ENCODE measurements around the gene PPM1E.
"Not testable (repeated sequence)": the region's sequence is repeated elsewhere in the genome, so short reads cannot be mapped to it uniquely, and the experiment has no call there.

The PPM1E gene

DNA sequence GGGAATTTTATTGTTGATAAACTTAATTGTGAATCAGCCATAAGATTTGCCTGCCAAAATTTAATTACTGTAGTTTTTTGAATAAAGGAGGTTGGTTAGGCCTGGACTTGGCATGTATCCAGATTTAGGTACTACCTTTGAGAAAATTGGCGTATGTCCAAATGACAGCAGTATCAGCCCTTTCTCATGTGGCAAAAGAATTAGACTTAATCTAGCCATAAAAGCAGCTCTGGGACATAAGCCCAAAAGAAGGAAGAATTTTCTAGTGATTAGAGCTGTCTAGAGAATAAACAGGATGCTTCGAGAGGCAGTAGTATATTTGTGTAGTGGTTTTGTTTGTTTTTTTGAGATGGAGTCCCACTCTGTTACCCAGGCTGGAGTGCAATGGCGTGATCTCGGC, 27.7 kb downstream of the PPM1E start:
- no peak for DNase-seq

DNA sequence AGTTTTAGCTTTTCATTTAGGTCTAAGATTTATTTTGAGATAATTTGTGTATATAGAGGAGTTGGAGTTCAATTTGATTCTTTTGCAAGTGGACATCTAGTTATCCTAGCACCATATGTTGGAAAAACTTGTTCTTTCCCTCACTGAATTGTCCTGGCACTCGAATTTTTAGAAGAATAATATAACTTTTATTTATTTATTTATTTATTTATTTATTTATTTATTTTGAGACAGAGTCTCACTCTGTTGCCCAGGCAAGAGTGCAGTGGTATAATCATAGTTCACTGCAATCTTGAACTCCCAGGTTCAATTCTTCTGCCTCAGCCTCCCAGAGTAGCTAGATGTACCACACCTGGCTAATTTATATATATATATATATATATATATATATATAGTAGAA, 29.4 kb downstream of the PPM1E start:
- DNase-seq = no peak

DNA sequence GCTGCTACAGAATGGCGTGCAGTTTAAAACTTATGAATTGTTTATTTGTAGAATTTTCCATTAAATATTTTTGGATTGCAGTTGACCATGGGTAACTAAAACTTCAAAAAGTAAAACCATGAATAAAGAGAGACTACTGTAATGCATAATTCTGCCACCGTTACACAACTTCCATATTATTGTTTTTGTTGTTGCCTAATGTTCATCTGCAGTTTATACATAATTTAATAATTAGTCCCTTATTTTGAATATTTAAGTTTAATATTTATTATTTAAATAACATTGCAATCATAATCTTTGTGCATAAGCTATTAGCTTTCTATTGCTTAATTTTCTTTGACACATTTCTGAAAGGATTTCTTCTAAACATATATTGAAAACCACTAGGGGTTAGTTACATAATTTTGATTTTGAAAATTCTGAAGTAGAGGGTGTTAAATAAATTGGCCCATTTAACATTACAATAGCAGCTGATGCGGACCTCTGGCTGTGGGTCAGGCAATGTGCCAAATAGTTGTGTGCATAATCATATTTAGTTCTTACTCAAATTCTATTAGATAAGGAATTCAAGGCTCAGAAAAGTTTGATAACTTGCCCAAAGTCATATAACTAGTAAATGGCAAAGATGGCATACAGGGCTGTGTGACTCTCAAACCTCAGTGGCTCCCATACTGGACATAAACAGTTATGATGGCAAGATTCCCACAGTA, 31.1 kb downstream of the PPM1E start:
- peak; percentile 63 for DNase-seq

DNA sequence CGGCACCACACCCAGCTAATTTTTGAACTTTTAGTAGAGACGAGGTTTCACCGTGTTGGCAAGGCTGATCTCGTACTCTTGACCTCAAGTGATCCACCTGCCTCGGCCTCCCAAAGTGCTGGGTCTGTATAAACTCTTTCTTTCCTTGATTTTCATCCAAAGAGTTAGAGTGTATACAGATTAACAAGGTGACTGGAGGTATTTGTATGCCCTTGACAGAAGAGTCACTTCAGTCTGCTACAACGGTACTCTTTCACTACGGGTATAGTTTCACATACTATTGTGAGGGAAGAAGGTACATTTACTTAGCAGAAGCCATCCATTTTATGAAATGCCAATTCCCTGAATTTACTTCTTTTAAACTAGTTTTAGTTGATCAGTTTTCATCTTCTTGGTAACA, 32.5 kb downstream of the PPM1E start:
- DNase-seq = peak; percentile 43

DNA sequence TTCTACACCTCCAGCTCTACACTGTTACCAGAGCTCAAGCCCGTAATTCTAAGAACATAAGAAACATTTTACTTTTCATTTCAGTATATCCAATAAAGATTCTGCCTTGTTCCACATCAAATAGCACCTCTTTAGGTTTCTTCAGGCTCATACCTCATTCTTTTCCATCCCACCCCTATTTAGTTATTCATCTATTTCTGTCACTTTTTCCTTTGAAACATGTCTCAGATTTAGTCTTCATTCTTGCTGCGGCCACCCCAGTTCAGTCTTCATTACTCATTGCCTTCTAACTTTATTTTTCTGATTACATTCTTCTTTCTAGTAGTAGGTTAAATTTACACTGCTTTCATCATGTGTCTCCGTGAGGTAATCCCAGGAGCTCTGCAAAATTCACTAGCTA, 33.5 kb downstream of the PPM1E start:
- peak; percentile 38 for DNase-seq

DNA sequence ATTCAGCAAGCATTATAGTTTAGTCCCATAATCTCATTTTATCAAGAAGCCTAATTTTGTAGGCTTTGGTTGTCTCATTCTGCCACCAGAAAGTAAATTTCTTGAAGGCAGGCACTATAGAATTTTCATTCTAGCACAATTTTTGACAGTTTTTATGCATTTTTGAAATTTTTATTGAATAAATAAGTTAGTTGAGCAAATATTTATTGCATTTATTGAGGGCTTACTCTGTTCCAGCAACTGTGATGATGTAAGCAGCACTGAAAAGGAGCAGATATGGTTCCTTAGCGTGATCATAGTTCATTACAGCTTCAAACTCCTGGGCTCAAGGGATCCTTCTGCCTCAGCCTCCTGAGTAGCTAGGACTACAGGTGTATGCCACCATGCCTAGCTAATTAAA, 34.2 kb downstream of the PPM1E start:
- DNase-seq = no peak

- not testable (repeated sequence) for DNase-seq
These were observed 38.9 kb downstream of the PPM1E start for GRCh38 chr17:58794508-58794907.

GRCh38 chr17:58802188-58802587, 46.5 kb downstream of the PPM1E start:
- no peak for DNase-seq

DNA sequence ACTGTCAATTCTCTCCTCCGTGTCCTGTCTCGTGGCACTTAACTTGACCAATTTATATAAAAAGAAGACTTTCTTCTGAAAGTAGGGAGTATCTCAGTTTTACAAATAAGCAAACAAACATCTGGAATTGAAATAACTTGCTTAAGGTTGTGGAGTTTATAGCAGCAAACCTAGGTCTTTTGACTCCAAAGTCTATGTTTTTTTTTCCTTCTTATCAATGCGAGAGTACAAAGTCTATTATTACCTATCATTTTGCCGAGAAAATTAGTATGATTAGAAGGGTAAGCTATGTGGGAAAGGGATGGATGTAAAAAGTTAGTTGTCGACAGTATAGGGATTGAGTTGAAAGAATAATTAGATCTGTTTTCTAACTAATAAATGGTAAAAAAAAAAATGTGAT, 50.4 kb downstream of the PPM1E start:
- DNase-seq = no peak

DNA sequence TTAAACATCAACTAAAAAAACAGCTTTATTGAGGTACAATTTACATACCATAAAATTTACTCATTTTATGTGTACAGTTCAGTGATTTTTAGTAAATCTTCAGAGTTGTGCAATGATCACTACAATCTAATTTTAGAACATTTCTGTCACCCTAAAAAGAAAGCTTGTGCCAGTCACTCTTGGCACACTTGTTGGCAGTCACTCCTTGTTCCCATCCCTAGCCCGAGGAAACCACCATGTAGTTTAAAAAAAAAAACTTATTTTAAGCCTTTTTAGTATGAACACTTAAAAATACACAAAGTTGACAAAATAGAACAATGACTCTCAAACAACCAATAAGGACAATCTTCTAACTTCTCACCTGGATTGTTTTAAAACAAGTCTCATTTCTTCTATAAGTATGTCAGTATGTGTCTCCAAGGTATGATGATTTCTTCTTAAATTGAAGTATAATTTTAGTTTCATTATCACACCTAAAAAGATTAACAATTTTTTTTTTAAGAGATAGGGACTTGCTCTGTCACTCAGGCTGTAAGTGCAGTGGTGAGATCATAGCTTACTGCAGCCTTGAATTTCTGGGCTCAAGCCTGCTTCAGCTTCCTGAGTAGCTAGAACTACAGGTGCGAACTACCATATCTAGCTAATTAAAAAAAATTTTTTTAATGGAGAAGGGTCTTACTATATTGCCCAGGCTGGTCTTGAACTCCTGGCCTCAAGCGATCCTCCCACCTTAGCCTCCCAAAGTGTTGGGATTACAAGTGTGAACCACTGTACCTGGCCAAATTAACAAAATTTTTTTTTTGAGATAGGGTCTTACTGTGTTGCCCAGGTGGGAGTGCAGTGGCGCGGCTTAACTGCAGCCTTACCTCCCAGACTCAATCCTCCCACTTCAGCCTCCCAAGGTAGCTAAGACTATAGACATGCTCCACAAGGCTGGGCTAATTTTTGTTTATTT, 53.2 kb downstream of the PPM1E start:
- peak; percentile 24 for DNase-seq

DNA sequence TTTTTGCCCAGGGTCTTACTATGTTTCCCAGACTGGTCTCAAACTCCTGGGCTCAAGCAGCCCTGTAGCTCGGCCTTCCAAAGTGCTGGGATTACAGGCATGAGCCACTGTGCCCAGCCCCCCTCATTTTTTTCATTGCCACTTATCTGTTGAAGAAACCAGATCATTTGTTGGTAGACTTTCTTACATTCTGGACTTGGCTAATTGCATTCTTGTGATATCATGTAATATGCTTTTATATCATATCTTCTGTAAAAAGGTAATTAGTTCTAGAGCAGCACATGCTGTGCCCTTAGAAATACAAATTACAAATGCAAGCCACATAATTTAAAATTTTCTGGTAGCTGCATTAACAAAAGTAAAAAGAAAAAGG, 53.9 kb downstream of the PPM1E start:
- no peak for DNase-seq

DNA sequence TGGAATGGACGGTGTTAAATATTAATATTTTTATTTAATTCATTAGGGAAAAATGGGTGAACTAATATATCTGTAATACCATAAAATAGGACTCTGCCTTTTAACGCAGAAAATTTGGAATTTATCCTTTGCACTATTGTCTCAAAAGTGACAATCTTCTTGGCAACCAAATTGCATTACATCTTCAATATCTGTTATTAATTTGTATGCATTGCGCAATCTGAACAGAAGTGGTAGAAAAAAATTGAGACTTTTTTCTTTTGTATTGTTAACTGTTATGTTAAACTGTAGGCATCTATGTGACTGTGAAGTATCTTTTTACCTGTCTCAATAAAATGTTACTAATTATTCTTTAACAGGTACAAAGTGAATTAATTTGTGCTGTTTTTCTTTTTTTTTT, 55.6 kb downstream of the PPM1E start:
- no peak for DNase-seq

- DNase-seq = no peak
These were observed 58.1 kb downstream of the PPM1E start for GRCh38 chr17:58813712-58814111.

GRCh38 chr17:58818654-58819053, 63.0 kb downstream of the PPM1E start:
- no peak for DNase-seq

DNA sequence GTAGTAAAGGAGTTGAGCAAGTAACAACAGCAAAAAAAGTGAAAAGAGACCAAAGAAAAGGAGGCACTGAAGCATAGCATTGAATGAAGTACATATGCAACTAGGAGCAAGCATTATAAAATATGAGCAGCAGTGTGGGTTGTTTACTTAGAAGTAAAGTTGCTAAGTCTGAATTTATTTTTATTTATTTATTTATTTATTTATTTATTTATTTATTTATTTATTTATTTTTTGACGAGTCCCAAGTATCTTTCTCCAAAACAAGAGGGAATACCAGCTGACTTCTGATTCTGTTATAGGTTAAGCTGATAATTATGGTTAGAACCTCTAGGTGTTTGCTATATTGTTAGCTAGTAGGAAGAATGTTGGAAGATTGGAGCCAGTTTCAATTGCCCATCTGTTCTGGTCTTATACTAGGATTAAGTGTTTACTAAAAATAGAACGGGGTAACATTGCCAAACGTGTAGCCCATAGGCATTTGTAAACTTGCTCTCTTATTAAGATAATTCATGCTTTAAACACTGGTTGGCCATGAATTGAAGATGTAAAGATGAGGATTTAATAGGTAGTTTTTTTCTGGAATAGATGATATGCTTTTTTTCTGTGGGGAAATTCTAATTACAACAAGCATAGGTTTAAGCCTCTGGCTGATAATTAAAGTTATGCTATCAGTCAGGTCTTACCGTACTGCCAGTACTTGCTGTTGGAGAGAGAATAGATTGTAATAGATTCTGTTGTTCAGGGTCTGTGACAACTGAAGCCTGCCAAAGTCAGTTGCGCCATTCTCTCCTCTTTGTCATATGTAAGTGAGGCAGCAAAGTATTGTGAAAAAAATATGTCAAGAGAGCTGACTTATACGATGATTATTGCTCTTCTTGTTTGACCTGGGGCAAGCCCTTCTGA, 66.7 kb downstream of the PPM1E start:
- no peak for DNase-seq

- DNase-seq = no peak
These were observed 67.4 kb downstream of the PPM1E start for GRCh38 chr17:58823051-58823525.

DNA sequence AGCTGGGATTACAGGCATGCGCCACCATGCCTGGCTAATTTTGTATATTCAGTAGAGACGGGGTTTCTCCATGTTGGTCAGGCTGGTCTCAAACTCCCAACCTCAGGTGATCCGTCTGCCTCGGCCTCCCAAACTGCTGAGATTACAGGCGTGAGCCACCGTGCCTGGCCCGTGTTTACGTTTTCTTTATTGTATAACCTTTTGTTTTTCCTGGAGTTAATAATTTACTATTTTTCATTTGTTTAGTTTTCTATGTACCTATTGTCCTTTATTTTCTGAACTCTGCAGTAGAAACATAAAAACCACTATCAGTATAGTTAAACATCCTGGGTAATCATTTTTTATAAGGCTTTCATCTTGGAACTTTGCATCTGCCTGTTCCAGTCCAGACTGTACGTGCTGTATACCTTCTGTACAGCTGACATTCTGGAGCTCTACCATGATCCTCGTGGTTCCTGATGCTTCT, 73.6 kb downstream of the PPM1E start:
- no peak for DNase-seq

DNA sequence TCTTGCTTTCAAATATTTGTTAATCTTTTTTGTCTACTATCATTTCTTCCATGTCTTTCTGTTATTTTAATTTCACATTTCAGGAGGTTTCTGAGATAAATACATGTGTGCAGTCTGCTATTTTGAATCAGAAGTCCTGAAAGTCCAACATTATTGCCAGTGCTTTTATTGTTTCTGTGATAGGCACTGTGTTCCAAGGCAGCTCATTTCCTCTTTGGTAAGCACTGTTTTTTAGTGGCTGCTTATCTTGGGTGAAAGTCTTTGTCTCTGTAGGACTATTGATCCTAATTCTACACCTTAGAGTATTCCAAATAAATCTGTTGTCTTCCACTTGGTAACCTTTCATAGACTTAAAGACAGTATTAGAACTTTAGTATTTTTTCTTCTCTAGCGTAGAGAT, 76.1 kb downstream of the PPM1E start:
- peak; percentile 33 for DNase-seq

DNA sequence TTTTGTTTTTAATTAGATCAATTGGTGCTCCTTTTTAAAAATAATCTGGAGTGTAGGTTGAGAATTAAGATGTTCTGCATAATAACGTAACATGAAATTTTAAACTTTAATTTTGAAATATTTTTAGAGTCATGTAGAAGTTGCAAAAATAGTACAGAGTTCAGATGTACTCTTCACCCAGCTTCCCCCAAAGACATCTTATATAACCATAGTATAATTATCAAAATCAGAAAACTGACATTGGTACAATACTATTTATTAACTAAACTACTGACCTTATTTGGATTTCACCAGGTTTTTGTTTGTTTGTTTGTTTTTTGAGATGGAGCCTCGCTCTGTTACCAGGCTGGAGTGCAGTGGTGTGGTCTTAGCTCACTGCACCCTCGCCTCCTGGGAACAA, 76.9 kb downstream of the PPM1E start:
- DNase-seq = no peak

DNA sequence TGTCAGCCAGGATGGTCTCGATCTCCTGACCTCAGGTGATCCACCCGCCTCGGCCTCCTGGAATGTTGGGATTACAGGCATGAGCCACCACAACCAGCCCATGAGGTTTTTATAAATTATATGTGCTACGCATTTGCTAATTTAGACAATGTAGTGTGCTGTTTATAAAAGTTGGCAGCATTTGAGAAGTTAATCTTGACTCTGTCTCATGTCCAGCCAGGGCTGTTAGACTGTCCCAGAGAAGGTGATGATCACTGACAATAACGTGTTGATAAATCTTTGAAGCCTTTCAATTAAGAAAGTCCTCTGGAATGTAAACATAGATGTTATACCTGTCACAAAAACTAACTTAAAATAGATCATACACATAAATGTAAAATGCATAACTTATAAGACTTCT, 82.0 kb downstream of the PPM1E start:
- DNase-seq = no peak

- no peak for DNase-seq
These were observed 85.4 kb downstream of the PPM1E start for GRCh38 chr17:58840820-58841612.

- DNase-seq = not testable (repeated sequence)
These were observed 90.8 kb downstream of the PPM1E start for GRCh38 chr17:58846413-58846812.

Data from OCI-M1 (cell line).